Pulmonary artery endothelial cell (primary cell): ENCODE measurements around the gene CPEB4. TPM values are rescaled to one million over a fixed set of nuclear protein-coding genes. Genes with fewer than 3 reads are reported as not detected.
A peak's percentile ranks its signal among the peaks of the same experiment; 100 is the strongest.

Experiments
- DNase-seq: peaks from one replicate; pipeline ENCODE4 v3.0.0-alpha.2; 2011; ENCODE audit warnings: low read depth, low spot score
- total RNA-seq: library from RNA; depleted of rRNA; stranded (reverse); fragments of >200 nt; gene quantifications from 2 replicates; pipeline ENCODE4 v1.2.3, GENCODE V29; 2014

The CPEB4 gene
- total RNA-seq, result 10.8 and 12.6 TPM in 2 replicates

DNA sequence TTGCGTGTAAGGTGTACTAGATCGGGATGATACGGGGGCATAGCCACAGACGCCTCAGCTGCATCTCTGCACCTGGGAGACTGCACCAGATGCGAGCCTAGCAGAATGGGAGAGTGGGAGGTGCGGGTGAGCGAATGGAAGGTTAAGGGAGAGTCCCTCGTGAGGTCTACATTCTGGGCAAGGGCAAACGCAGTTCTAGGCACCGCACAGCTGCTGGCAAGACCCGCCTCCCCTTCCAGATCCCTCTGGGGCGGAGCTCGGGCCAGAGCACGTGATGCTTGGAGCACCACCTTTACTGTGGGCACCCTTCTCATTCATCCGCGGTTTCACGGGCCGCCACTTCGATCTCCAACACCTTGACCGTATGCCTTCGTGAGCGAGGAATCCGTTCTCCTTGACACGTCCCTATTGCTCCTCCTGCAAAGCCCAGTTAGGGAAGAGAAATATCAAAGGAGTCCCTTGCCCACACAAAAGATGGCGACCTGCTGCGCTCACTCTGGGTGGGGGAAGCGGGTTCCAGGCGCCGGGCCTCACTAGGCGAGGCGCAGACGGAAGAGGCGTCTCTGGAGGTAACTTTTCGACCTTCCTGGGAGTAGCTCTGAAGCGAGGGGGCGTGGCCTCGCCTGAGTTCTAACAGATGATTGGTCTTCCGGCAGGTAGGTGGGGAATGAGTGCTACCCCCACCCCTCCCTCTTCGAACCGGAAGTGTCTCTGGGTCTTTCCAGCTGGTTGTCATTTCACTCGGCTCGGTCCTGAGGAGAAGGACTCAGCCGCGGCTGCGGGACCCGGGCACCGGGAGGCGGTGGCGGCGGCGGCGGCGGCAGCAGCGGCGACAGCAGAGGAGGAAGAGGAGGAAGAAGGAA, at the start of gene CPEB4:
Gene CPEB4 (plus strand): TSS at position 740 of the 863 bp plus-strand sequence. CDS start 1,385 bp downstream, outside the sequence.
- peak; percentile 99 for DNase-seq

- DNase-seq, result no peak
Measured at GRCh38 chr5:173839117-173839713, 48.9 kb upstream of the CPEB4 start.

DNA sequence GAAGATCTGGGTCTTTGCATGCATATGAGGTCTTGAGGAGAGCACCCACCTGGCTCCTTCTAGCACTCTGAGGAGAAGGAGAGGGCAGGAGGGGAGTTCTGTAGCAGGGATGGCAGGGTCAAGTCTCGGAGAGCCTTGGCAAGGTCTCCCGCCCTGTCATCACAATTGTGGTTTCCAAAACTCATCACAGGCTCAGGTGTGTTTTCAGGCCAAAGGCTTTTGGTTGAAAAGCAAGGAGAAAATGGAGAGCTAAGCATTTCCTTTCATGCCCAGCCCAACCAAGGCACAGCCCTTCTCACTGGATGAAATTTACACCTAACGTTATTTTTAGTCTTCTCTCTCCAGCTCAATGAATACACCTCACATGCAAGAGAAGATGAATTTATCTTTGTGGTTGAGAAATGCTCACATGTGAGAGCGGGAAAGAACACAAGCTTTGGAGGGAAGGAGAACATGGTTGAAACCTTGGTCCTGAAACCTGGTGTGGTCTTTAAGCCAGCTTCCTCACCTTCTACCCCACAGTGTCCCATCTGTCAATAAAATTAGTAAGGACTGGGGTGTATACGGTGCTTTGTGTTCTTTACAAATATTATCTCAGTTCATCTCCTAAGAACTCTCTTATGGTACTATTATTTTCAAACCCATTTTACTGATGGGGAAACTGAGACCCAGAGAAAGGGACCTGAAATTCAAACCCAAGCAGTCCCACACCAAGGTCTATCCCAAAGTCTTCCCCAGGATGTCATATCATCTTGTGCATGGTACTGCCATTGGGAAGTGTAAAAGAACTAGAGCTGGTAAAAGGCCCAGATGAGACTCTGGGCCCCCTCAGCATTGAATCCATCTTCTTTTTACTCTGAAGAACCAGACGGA, 47.8 kb upstream of the CPEB4 start:
- DNase-seq, result no peak

DNA sequence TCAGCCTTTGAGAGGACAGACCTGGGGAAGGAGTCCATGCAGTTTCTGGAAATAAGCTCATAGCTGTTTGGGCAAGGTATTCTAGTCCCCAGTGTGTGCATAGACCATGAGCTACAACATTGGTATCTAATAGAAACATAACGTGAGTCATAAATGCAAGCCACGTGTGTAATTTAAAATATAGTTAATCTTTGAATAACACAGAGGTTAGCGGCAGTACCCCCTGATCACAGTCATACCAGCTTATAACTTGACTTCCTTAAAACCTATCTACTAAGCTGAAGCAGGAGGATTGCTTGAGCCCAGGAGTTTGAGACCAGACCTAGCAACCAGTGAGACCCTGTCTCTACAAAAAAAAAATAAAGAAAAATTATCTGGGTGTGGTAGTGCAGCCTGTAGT, 46.4 kb upstream of the CPEB4 start:
- no peak for DNase-seq

DNA sequence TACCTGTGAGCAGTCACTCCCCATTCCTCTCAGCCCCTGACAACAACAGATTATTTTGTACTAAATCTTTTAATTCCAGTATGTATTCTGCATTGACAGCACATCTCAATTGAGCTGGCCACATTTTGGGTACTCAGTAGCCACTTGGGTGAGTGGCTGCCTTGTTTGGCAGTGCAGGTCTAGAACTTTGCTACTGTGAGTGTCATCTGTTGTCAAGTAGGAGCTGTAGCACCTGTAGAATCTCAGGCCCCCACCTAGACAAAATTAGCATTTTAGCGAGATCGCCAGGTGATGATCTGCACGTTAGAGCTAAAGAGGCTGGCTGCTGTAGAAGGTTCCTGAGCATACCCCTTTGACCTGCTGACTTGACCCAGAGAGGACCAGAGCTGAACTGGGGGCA, 44.4 kb upstream of the CPEB4 start:
- no peak for DNase-seq

DNA sequence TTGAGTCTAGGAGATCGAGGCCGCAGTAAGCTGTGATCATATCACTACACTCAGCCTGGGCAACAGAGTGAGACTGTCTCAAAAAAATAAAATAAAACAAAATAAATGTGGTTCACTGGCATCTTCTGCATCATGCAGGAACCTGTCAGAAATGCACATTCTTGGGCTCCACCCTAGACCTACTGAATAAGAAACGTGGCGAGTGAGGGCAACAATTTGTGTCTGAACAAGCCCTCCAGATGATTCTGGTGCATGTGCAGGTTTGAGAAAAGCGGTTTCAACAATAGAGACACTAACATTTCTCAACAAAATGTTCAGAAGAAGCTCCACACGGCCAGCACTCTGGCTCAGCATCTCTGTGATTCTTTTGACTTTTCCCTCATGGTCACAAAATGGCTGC, 42.8 kb upstream of the CPEB4 start:
- no peak for DNase-seq

- DNase-seq, result no peak
Measured at GRCh38 chr5:173846929-173847501, 41.1 kb upstream of the CPEB4 start.

GRCh38 chr5:173848986-173849596, 39.1 kb upstream of the CPEB4 start:
- DNase-seq, result no peak

GRCh38 chr5:173849908-173850307, 38.2 kb upstream of the CPEB4 start:
- DNase-seq, result no peak

- DNase-seq, result no peak
Measured at GRCh38 chr5:173850659-173851058, 37.5 kb upstream of the CPEB4 start.

DNA sequence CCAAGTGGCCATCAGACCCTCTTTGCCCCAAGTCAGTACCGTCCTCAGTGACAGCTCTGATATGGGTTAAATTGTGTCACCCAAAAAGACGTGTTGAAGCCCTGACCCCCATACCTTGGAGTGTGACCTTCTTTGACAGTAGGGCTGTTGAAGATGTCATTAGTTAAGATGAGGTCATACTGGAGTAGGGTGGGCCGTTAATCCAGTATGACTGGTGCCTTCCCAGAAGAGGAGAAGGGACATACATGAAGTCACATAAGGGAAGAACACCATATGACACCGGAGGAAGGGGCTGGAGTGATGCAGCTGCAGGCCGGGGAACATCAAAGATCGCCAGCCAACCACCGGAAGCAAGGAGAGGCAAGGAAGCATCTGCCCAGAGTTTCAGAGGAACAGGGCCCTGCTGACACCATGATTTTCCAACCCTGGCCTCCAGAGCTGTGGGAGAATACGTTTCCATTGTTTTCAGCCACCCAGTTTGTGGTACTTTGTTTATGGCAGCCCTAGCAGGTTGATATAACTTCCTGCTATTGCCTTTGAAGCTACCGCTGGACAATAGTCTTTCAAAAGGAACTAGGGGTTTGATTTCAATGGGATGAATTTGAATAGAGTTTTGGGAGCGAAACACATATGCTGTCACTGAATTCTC, 36.4 kb upstream of the CPEB4 start:
- DNase-seq, result no peak

- no peak for DNase-seq
Measured at GRCh38 chr5:173852790-173853359, 35.3 kb upstream of the CPEB4 start.

DNA sequence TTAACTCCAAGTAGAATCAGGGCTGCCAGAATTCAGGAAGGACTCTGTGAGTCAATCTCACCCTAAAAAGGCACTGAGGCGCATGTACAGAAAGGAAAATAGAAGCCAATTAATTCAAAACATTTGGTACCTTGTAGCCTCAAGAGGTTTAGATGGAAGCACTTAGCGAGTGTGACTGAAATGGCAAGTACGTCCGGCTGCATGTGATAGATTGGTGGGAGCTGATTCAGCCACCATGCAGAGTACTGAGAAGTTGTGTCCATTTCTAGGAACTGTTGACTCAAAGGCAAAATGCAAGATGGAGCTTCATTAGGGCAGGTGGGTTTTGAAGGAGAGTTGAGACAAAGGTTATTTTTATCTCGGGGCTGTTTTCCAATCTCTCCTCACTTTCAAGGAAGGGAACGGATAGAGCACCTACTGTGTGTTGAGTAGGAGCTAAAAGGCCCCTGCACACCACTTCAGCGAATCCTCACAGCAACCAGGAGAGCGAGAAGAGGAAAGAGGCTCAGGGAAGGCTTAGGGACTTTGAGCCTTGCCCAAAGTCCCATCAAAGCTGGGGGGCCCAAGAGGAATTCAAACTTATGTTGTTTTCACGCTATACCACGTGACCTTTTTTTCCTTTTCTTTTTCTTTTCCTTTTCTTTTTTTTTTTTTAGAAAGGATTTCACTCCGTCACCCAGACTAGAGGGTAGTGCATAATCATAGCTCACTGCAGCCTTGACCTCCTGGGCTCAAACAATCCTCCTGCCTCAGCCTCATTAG, 34.6 kb upstream of the CPEB4 start:
- no peak for DNase-seq

DNA sequence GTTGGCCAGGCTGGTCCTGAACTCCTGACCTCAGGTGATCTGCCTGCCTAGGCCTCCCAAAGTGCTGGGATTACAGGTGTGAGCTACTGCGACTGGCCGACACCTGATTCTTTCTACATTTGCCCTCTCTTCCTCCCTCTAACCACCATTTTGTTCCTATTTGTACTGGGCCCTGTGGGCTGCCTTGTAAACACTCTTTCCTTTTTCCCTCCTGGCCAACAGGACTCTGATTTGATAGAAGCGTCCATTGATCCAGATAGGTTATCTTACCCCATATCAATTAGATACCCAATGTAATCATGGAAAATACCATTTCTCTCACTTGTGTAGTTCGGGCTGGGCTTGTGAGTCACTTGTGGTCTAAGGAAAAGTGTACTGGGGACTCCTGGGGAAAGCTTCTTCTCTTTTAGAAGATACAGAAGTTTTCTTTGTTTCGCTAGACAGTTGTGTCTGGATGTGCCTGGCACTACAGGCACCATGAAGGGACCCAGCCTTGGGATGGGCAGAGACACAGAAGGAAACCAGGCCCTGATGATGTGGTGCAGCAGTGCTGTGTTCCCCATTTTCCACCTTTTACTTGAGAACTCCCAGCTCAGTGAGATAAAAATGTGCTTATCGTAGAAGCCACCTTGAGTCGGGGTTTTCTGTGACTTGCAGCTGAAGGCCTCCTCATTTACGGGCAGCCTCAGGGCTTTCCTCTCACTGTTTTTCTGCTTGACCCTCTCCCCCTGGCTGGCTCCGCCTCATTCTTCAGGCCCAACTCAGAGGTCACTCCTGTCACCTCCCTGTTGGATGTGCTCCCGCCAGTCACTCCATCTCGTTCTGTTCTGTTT, 32.8 kb upstream of the CPEB4 start:
- no peak for DNase-seq

DNA sequence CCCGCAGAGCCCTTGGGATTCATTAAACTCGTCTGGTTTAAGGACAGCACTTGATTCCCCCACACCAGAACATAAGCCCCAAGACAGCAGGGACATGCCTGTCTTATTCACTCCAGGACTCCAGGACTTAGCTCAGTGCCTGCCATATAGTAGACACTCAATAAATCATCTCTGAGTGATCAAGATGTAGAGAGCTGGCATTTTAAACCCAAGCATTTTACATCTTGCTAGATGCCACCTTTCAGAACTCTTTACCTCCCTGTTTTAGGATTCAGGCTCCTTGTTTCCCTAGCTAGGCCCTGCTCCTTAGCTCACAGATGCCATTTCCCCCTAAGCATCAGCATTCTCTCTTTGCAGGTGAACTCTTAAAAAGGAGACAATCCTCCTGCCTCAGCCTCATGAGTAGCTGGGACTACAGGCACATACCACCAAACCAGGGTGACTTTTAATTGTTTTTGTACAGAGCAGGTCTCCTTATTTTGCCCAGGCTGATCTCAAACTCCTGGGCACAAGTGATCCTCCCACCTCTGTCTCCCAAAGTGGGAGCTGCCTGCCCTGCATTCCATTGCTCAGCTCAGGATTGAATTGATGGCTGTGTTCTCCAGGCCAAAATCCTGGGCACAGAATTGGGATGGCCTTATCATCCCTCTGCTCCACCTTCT, 32.0 kb upstream of the CPEB4 start:
- no peak for DNase-seq

- no peak for DNase-seq
Measured at GRCh38 chr5:173857234-173857633, 30.9 kb upstream of the CPEB4 start.

DNA sequence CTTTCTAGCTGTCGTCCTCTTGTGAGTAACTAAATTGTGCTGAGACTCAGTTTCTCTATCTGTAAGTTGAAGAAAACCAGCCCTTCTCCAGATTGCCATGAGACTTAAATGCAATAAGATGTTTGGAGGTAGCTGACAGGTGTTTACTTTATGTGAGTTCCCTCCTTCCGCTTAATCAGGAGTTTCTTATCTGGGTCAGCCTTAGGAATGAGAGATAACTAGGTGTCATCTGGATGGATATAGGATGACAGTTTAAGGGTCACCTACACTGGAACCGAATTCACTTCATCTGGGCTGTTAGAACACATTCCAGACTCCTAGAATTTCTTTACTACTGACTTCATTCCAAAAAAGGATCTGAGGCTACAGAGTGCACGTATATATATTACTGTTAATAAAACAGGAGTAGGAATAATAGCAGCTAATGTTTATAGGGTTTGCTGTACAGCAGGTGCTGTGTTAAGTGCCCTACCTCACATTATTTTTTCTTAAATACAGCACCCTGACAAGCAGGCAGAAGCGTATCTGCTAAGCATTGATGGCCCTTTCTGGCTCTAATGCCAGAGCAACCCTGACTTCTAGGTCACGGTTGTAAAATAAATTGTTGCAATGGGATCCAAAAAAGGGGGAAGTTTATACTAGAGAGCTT, 30.0 kb upstream of the CPEB4 start:
- no peak for DNase-seq
